SKM-1 (cell line): ENCODE measurements around the gene SULT2B1.

Experiments used
- DNase-seq: peaks from one replicate; lab custom pipeline; 2025; ENCODE audit not compliant: unreplicated experiment; lab: John Stamatoyannopoulos, UW

The SULT2B1 gene

DNA sequence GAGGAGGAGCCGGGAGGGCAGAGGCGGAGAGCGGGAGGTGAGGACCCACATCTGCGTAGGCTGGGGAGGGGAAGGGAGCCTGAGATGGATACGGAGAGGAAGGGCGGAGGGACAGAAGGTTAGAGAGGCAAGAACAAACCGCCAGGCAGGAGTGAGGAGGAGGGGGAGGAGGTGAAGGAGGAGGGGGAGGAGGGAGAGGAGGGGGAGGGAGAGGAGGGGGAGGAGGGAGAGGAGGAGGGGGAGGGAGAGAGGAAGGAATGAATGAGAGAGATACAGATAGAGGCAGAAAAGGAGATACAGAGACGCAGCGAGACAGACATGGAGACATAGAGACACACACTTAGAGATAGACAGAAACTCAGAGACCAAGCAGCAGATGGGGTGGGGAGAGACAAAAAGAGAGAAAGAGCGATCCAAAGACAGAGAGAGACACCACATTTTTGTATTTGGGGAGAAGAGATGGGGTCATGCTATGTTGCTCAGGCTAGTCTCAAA, 94.8 kb downstream of the SULT2B1 start:
- DNase-seq: no peak

DNA sequence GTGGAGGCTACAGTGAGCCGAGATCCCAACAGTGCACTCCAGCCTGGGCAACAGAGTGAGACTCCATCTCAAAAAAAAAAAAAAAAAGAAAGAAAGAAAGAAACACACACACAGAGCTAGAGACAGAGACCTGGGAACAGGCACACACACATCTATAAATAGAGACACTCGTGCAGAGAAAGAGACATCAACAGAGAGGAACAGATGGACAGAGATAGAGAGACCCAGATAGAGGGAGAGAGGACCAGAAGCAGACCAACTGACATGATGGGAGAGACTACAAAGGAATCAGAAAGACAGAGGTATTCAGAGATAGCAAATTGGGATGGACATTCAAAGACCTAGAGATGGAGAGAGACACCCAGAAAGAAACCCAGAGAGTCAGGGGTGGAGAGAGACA, 96.2 kb downstream of the SULT2B1 start:
- DNase-seq: no peak
